GM21515 (cell line): ENCODE measurements around the gene EHMT1.
"Not testable (repeated sequence)": the region's sequence is repeated elsewhere in the genome, so short reads cannot be mapped to it uniquely, and the experiment has no call there.

Source experiments
- ATAC-seq: cut with Tn5 transposase; IDR thresholded peaks from one replicate; pipeline ENCODE4 v1.9.1; 2021; ENCODE audit not compliant: unreplicated experiment

EHMT1 gene

DNA sequence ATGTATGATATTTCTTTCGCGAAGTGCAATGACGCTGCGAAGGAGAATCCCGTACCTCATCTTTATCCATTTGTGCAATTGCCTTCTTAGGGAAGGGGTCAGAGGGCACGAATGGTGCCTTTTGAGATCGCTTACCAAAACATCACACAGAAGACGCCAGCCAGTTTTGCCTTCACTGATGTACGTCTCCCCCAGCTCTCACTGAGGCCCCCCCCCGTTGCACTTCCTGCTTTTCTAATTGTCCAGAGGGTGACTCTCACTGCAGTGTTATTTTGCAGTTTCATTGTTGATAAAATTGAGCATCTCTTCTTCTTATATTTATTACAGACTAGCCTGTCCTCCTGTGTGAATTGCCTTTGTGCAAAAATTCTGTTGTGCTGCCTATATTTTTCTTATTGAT, 219.8 kb downstream of the EHMT1 start:
- no peak for ATAC-seq

DNA sequence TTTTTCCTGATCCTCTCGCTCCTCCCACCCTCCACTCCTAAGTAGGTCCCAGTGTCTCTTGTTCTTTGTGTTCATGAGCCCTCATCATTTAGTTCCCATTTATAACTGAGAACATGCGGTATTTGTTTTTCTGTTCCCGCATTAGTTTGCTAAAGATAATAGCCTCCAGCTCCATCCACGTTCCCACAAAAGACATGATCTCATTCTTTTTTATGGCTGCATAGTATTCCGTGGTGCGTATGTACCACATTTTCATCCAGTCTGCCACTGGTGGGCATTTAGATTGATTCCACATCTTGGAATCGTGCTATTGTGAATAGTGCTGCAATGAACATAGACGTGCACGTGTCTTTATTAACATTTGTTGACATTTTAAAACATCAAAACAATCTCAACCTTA, 224.6 kb downstream of the EHMT1 start:
- ATAC-seq: no peak

- no peak for ATAC-seq
These were observed 232.9 kb downstream of the EHMT1 start for GRCh38 chr9:137851516-137852267.

- no peak for ATAC-seq
These were observed 234.7 kb downstream of the EHMT1 start for GRCh38 chr9:137853392-137853995.

DNA sequence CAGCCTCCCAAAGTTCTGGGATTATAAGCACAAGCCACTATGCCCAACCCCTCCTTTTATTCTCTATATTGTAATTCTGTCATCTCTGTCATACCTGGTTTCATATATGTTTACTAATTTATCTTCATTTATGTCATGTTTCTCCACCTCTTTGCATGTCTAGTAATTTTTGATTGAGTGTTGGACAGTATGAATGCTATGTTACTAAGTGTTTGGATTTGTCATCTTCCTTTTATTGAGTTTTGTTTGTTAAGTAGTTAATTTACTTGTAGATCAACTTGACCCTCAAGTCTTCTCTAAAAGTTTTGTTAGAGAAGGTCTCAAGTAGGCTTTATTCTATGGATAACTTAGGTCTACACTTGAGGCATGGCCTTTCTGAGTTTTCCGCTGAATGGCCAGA, 241.6 kb downstream of the EHMT1 start:
- ATAC-seq: no peak

- ATAC-seq: no peak
These were observed 246.9 kb downstream of the EHMT1 start for GRCh38 chr9:137865581-137866145.

- no peak for ATAC-seq
These were observed 247.7 kb downstream of the EHMT1 start for GRCh38 chr9:137866226-137867141.

DNA sequence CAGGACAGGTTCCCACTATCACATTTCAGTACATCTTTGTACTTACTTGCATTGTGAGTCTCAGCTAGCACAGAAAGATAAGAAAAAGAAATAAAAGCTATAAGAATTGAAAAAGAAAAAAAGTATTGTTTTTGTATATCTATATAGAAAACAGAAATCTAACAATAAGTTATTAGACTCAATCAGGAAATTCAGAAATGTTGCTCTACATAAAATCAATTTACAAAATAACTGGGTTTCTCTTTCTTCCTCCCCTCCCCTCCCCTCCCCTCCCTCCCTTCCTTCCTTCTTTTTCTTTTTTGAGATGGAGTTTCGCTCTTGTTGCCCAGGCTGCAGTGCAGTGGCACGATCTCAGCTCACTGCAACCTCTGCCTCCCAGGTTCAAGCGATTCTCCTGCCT, 251.6 kb downstream of the EHMT1 start:
- no peak for ATAC-seq

DNA sequence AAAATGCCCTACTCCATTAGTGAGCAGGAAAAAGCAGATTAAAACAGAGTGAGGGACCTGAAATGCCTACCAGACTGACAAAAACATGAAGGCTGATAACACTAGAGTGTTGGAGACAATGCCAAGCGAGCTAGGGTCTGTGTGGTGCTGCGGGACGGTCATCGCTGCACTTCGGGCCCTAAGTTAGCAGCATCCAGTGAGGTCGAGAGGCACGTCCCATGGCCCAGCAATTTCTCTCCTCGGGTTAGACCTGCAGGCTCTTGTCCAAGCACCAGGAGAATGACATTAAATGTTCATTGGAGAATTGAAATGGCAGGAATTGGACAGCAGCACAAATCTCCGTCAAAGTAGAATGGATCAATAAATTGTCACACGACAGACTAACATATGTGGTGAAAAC, 253.5 kb downstream of the EHMT1 start:
- no peak for ATAC-seq

- no peak for ATAC-seq
These were observed 254.6 kb downstream of the EHMT1 start for GRCh38 chr9:137873408-137873807.

- ATAC-seq: no peak
These were observed 255.1 kb downstream of the EHMT1 start for GRCh38 chr9:137873858-137874362.

DNA sequence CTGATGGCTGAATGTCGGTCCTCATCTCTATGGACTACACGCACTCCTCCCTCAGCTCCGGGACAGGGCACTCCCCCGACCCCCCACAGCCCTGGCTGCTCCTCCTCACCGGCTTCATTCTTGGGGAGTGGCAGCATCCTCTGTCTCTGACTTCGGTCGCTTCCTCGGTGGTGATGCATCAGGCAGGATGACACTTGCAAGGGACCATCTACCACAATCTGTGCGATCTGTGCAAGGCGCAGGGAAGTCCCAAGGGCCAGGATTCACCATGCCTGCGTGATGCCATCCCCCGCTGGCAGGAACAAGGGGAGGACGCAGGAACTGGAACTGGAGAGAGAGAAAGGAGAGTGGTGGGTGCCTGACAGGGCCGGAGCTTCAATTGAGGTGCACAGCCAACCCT, 256.5 kb downstream of the EHMT1 start:
- no peak for ATAC-seq

DNA sequence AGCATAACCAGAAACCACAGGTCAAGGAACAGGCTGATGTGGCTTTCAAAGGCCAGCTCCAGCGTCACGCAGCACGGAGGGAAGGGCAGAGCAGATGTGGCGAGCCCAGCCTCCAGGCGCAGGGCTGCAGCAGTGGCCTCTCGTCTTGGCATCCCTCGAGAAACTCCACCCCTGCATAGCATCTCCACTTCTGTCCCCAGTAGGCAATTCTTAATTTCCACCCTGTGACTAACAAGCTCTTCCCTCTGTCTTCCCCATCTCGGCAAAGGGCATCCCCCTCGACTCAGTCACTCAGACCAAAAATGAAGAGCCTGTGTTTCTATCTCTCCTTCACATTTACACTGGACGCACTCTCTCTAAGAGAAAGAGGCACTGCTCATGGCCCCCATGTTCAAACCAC, 257.0 kb downstream of the EHMT1 start:
- no peak for ATAC-seq

DNA sequence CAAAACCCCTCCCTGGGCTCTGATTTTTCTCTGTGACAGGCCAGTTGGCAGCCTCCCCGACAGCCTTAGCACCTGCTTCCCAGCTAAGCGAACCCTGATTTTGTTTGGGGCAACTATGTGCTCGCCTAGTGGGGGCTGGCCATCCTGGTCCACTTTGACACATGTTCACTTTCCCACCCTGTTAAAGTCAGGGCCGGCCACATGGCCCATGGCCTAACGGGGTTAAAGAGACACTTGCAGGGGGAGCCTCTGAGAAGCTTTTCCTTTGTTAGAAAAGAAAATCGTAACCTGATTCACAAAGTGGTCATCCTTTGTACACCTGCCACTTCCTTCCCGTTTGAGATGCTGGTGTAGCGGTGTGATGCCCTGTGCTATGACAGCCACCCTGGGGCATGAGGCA, 257.5 kb downstream of the EHMT1 start:
- no peak for ATAC-seq

GRCh38 chr9:137876781-137877386, 258.1 kb downstream of the EHMT1 start:
- ATAC-seq: no peak

DNA sequence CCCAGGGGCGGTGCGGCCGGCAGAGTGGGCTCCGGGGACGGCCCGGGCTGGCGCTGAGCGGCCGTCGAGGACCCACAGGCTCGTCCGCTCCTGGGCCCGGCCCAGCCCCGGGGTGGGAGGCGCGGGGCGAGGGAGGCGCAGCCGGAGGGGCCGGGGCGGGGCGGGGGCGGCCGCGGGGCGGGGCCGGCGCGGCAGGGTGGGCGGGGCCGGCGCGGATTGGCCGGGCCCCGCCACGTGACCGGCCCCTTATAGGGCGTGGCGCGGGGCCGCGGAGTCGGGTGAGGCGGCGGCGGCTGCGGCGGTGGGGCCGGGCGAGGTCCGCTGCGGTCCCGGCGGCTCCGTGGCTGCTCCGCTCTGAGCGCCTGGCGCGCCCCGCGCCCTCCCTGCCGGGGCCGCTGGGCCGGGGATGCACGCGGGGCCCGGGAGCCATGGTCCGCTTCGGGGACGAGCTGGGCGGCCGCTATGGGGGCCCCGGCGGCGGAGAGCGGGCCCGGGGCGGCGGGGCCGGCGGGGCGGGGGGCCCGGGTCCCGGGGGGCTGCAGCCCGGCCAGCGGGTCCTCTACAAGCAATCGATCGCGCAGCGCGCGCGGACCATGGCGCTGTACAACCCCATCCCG, 258.8 kb downstream of the EHMT1 start, which contains the start of gene CACNA1B:
Gene CACNA1B (plus strand): TSS at position 277 of the 617 bp plus-strand sequence. CDS start 152 bp downstream, at position 429.
- not testable (repeated sequence) for ATAC-seq

DNA sequence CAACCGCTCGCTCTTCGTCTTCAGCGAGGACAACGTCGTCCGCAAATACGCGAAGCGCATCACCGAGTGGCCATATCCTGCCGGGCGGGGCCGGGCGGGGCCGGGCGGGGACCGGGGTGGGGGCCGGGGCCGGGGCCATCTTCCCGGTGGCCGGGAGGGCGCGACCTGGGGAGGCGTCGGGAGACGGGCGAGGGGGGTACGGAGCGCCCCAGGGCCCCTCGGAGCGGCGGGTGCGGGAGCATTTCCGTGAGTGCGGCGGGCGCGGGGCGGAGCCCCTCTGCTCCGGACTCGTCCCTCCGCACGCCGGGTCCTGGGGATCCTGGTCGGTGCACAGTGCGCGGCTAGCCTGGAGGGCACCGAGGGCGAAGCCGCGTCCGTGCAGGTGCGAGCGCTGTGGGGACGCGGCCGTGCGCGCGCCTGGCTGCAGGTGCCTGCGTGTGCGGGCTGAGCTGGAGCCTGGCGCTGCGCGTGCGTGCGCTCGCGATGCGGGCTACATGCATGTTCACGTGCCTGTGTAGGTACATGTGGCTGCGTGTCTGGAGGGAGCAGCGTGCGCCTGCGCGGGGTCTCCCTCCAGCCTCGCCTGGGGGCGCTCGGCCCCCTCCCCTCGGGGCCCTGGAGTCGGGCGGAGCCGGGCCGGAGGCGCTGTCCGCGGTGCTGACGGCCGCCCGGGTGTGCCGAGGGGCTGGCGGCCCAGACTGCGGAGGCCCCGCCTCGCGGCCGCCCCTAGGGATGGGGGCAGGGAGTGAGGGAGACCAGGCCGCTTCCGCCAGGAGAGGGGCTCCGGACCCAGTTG, 259.5 kb downstream of the EHMT1 start:
- ATAC-seq: no peak

GRCh38 chr9:137879052-137879451, 260.2 kb downstream of the EHMT1 start:
- no peak for ATAC-seq

DNA sequence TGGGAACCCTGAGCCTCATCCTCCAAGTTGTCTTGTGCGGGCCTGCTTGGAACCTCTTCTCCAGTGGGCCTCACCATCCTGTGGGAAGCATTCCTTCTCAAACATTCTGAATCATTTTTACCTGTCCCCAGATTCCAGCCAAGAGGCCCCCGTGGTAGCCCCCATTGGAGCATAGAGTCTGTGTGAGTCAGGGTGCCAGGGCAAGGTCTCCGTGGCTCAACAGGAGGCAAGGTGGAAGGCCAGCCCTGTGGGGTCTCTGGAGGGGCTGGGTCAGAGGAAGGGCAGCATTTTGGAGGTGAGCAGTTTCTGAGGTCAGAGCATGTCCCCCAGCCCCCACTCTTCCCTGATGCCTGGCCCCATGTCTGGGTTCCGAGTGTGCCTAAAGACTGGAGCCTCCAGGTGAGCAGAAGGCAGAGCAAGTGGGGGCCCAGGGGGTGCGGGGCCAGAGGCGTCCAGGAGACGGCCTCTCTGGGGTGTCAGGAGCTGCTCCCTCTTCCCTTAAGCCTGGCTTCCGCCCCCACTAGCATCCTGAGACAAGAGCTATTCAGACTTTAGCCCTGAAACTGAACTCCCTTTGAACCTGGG, 260.9 kb downstream of the EHMT1 start:
- no peak for ATAC-seq
